ENCODE data around the gene F11.

DNA sequence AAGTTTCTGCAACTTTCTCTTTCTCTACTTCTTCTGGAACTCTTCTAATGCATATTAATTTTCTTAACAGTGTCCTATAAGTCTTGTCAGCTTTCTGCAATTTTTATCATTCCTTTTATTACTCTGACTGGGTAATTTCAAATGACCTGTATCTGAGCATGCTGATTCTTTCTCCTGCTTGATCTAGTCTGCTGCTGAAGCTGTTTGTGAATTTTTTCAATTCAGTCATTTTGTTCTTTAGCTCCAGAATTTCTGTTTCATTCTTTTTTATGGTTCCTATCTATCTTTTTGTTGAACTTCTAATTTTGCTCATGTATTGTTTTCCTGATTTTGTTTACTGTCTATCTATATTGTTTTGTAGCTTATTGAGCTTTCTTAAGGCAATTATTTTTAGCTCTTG is 40.1 kb upstream of the F11 start:
- TF ChIP-seq, protein P1, sequence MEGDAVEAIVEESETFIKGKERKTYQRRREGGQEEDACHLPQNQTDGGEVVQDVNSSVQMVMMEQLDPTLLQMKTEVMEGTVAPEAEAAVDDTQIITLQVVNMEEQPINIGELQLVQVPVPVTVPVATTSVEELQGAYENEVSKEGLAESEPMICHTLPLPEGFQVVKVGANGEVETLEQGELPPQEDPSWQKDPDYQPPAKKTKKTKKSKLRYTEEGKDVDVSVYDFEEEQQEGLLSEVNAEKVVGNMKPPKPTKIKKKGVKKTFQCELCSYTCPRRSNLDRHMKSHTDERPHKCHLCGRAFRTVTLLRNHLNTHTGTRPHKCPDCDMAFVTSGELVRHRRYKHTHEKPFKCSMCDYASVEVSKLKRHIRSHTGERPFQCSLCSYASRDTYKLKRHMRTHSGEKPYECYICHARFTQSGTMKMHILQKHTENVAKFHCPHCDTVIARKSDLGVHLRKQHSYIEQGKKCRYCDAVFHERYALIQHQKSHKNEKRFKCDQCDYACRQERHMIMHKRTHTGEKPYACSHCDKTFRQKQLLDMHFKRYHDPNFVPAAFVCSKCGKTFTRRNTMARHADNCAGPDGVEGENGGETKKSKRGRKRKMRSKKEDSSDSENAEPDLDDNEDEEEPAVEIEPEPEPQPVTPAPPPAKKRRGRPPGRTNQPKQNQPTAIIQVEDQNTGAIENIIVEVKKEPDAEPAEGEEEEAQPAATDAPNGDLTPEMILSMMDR (IDR thresholded peaks at IDR 0.05; ENCODE audit: poor library complexity) = no peak
- TF ChIP-seq EZH2 (IDR thresholded peaks at IDR 0.05; ENCODE audit: borderline replicate concordance) (no peak), EZH2phosphoT487 (IDR thresholded peaks at IDR 0.05; ENCODE audit: low read depth, severe bottlenecking, unreplicated experiment) (no peak)
